ENCODE data around the gene NETO1.

The NETO1 gene

DNA sequence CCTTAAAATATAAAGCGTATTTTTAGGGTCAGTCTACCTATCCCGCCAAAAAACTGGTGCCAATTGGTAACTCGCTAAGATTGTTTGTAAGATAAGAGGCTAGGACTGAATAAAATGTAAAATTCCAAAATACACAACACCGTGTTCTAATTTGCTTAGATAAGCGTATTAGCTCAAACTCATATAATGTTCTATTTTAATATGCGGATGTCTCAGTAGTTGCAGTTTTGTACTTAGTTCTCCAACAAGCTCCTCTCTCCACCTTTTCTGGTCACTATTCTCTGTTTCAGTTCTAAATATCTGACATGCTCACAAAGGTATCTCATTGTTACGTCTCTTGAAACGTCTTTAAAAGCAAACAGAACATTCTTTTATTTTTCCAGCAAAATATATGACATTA is 24.0 kb downstream of the NETO1 start:
- DNase-seq: no peak

DNA sequence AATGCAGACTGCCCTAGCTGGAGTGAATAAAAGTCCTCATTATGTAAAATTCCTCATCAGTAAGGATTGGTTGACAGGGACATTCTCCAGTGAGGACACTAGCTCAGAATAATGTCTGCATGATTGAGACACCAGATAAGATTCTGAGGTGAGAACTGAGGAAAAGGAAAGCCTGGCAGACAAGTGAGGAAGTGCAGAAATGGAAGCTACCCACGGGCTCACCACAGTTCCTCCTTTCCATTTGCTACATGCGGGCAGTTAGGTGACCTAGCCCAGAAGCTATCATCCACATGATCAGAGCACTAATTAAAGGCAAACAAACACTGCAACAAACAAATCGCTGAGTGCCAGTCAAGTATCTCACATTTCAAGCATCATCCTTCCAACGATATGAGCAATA is 27.7 kb downstream of the NETO1 start:
- DNase-seq: no peak

DNA sequence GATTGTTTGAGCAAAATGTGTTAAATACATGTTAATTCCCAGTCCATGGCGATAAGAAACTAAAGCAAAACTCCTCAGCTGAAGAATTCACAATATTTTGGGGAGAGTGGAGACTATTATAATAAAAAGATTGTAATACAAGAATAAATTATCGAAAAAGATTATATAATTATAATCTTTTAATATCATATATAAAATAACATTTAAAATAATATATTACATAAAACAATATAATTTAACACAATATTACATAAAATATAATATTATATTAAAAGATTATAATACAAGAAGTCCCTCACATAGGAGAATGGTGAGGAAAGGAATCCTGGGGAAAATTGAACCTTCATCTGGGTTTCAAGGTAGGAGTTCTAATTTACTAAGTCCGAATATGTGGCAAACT is 33.1 kb downstream of the NETO1 start:
- no peak for DNase-seq

DNA sequence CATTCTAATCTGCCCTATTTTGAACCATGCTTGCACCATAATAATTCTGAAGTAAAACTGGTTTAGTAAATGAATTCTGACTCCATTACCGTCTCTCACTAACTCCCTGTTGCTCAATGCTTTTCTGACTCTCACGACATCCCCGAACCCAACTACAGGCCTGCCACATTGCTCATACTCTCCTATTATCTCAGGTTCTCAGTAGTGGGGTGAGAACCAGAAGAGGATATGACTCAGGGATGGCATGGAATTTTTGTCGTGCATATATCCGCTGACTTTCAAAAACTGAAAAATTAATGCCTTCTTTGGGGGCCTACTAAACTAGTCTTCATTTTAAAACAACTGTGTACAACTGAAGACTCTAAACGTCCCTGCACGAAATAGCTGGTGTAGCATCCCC is 34.3 kb downstream of the NETO1 start:
- no peak for DNase-seq

DNA sequence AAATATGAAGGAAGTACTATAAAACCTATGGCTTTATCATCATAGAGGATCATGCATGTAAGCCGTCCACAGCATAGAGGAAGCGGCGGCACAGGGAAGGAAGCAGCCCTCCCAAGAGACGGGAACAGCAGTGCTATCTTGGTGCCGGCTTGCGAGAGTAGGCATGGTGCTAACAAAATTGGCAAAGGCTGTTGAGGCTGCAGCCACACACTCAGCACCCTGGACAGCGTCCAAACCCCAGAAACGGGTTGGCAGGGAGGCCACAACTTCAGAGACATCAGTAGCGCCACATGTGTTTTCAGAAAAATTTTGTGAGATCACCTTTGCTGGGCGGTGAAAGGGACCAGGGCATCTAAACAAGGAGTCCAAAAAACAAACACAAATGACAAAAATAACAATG is 37.7 kb downstream of the NETO1 start:
- no peak for DNase-seq

DNA sequence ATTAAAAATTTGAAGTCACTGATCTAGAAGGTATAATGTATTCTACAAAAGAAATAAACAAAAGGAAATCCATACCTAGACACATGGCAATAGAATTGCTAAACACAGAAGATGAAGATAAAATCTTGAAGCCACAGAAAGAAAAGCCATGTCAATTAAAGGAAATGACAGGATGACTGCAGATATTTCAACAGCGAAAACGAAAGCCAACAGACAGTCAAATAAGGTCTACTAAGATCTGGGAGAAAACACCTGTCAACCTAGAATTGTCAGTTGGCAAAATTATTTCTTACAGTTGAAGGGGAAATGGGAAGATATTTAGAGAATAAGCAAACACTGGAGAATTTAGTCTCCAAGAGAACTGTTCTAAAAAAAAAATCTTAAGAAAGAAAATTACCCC is 39.2 kb downstream of the NETO1 start:
- DNase-seq: no peak

DNA sequence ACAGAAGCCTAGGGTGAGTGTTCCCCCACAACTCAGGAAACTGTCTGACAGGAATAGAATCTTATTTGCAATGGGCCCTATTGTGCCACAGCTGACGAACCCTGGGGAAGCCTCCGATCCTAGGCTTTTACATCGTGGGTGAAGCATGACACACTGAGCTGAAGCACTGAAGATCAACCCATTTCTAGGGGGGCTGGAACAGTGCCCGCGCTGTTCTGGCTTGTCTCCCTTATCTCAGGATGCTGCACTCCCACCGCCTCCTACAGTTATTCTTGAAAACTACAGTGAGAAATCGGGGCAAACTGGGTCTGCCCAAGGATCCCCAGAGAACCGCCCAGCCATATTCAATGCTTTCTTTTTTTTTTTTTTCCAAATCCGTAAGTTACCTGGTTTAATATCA is 41.1 kb downstream of the NETO1 start:
- DNase-seq: no peak

DNA sequence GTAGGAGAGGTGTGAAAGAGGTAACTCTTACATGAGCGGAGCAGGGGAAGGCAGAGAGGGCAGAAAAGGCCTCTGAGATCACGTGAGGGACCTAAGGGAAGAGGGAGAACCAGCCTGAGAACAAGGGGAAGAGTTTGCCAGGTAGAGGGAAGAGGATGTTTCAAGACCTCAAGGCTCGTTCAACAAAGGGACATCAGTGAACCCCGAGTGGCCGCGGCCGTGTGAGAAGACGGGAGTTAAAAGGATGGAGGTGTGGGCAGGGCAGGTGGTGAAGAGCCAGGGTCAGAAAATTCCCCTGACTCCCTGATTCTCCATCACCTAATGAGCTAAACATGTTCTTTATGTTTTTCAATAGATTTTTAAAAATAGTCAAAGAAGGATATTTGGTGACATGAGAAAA is 44.4 kb downstream of the NETO1 start:
- no peak for DNase-seq

DNA sequence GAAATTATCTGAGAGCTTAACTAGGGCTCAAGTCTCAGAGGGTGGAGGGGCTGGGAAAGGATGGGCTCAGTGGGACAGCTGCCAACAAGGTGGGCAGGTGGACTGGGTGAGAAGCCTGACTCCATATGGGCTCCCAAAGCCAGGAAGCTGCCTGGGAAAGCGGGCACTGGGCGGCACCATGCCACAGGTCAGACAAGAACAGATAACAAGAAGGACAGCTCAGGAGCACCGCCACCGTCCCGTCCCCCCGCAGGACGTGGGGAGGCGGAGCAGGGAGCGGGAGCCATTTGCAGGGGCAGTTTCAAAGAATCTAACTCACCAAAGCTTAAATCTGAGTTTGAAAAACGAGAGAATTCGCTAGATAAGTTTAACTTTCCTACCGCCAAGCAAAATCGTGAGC is 45.6 kb downstream of the NETO1 start:
- no peak for DNase-seq

DNA sequence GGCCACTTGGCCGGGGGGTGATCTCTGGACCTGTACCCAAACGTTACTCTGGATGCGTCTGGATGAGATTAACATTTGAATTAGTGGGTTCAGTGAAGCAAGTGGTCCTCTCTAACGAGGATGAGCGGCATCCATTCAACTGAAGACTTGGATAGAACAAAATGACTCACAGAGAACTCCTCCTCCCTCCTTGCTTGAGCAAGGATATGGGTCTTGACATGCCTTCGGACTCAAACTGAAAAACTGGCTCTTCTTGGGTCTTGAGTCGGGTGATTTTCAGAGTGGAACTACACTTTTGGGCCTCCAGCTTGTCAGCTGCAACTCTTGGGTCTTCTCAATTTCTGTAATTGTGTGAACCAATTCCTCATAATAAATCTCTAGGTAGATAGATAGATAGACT is 47.2 kb downstream of the NETO1 start:
- DNase-seq: no peak

DNA sequence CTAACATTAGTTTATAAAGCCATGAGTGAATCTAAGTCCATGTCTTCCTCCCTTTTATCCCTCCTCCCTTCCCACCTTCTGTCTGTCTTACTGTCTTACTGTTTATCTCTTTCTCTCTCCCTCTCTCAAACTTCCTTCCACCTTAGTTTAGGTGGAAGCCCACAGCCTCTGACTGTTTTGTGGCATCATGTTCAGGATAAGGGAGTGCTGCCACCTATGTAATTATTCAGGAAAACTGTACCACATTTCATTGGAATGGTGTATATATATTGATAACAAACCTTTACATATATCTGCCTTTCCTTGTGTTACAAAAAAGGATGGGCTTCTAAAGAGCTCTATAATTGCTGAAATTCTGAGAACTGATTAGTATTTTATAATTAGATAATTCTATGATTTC is 48.7 kb downstream of the NETO1 start:
- no peak for DNase-seq

DNA sequence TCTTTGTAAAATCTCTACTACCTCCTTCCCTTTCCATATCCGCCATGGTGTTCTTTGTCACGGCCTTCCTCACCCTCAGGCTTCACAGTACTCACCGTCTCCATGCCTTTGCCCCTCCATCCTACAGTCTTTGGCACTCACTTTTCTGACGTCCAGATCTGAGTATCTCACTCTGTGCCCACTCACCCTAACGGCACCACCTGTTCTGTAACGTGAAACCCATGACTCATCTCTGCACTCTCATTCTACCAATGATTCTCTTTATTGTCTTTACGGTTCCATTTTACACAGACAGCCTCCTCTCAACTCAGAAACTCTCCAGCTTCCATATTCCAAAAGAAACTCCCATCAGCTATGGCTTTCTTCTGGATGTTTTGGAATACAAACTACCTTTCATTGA is 56.7 kb downstream of the NETO1 start:
- no peak for DNase-seq

DNA sequence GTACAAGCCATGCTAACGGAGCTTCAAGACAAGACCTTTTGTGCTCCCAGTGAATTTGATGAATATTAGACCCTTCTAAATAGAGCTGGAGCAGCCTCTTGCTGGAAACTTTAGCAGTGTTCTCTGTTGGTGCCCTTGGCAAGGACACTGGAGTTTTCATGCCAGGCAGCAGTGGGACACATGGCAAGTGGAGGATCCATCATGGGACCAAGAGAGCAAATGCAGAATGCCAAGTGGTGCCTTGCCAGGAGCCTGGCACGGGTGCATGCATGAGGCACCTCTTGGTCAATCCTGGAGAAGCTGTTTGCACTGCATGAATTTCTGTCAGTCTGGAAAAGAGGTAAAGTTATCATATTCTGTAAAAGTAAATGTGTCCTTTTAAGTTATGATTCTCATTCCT is 59.1 kb downstream of the NETO1 start:
- DNase-seq: no peak

DNA sequence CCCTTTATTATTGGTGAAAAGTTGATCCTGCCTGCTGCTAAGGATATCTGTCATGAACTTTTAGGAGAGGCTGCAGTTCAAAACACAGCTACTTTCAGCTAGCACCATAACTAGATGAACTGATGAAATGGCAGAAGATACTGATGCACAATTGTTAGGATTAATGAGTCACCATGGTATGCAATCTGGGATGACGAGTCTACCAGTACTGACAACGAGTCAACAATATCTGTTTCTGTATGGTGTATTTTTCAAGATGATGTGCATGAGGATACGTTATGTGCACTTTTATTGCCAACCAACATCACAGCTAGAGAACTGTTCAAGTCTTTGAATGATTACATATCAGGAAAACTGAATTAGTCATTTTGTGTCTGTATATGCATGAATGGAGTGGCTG is 68.7 kb downstream of the NETO1 start:
- DNase-seq: no peak

DNA sequence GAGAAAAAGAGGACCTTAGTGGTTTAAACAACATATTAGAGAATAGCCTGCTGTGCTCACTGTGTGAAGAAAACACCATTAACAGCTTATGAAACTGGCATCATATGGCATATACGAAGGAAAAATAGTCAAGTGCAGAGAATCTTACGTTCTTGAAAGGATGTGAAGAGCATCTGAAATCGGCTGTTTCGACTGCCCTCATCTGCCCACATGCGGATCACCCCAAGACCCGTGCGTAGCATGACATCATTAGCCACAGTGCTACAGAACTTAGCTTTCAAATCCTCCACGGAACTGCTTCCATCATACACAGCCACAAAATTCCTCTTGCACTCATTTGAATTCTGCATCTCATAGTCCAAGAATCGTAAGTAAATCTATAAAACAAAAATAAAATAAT is 84.3 kb downstream of the NETO1 start:
- no peak for DNase-seq

DNA sequence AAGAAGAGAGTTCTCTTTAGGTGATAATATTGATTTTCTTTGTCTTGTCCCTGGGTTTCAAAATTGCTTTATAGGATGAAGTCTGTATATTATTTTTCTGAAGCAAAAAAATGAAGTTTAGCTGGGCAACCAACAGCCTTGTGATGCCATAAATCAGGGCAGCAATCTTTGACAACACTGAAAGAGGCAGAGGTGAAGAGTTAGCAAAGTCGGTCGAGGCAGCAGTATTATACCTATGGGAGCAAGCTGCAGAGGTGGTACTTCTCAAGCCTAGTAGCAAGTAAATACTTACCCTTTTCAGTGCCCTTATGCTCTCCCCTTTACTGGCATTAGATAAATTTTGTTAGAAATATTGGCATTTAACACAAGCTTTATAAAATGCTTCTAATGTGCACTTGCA is 92.9 kb downstream of the NETO1 start:
- no peak for DNase-seq

DNA sequence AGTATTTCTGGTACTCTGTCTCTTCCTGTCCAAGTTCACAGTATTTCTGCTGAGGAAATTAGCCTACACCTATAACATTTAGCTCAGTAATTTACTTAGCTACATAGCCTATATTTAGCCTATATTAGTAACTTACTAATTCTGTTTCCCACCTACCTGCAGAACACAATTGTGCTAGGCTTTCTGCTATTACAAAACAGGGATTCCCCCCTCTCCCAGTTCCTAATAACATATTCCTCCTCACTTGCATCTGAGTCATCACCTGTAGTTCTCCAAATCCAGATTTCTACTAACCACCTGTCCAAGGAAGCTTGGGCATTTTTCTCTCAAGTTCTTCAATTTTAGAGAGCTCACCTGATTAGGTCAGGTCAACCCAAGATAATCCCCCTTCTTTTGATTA is 94.9 kb downstream of the NETO1 start:
- no peak for DNase-seq

DNA sequence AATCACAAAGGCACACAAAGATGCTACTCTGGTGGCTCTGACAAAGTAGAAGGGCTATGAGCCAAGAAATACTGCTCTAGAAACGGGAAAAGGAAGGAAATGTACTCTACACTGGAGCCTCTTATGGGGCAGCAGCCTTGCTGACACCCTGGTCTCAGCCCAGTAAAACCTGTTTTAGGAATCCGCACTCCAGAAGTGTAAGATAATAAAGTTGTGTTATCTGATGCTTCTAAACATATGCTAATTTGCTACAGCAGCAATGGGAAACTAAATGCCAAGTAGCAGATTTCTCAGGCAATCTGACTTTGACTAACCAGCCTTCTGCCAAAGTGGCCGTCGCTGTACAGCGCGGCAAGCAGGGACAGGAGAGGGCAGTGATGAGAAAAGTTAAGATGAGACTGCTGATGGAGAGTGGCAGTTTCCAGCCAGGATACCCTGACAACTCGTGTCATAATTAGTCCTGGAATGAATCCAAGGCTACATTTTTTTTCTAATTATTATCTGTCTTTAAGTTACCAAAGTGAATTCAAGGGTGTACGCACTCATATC is 99.0 kb downstream of the NETO1 start:
- no peak for DNase-seq

DNA sequence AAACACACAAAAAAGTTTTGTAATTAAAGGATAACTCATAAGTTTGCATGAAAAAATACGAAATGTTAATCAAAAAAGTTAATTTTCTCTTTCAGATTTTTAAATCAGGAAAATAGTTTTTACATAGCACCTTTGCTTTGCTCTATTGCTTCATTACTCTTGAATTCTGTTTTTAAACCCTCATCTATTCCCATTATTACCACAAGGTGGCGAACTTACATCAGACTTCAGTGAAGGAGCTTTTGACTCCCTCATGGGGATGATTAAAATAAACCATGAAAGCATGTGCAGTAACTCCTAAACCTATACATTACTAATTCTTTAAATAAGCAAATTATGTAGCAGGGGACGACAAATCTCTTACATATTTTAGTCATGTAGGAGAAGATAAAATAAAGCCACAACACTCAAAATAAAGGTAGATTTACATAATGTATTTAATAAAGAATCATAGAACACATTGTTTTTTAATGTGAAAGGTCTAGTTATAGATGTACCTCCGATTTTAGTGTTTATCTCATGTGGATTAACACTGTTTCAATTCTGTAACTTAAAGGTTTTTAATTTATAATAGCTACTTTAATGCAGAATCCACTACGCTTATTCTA is 105.2 kb downstream of the NETO1 start:
- no peak for DNase-seq

DNA sequence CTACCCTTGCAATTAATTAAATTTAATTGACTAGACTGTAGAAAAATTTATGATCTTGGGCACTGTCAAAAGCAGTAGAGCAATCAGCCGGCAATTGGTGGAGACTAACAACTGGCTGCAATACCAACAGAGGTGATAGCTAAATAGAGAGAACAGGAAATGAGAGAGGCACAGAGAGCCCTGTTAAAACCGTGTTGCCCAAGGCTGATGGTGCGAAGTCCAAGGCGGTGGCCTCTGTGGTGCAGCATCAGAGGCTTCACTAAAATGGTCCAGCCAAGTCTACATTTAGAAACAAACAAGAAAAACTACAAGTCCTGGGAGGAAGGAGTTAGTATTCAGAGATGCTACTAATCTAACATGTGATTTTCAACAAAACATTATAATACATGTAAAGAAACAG is 115.6 kb downstream of the NETO1 start:
- DNase-seq: no peak

DNA sequence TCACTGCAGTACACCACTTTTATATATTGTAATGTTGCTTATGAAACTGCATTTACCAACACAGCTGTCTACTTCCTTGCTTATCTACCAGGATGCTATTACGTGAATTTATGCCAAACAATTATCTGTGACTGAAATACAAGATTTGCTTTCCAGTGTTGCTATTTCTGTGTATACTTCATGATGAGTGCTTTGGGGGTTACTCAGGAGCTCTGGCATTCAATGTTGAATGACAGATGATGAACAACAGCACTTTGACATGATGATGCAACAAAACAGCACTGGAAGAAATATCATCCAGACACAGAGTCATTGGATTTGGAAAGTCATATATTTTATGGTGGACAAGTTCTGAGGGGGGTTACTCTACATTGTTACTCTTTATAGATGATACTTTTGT is 125.8 kb downstream of the NETO1 start:
- no peak for DNase-seq

DNA sequence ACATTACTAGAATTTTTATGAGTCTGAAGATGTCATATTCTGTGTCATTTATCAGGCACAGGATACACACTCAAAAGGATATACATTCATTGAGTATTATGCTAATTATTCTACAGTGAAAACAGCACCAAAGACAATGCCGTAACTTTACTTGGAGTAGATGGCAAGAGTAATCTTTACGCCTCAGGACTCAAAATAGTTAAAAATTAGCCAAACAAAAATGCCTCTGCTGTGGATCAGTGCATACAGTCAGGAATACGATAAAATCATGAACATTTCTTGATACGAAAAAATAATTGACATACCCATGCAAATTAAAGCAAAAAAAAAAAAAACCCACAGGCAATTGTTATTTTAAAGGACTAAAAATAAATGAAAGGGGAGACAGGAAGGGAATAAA is 129.7 kb downstream of the NETO1 start:
- DNase-seq: no peak

DNA sequence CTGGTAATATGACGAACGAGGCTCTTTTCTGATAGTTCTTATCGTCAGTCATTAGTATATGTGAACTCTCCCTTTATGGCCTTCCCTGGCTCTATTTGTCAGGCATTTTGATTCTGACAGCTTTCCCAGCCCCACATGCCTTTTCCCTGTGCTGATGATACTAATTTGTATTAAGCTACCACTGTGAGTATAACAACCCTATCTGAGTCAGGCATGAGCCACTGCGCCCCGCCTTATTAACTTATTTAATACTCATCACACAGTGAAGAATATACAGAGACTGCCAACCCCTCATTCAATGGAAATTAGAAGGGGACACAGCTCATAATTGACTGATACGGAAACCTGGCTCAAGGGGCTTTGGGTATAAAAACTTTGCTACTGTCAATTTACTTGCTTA is 140.0 kb downstream of the NETO1 start:
- DNase-seq: no peak

DNA sequence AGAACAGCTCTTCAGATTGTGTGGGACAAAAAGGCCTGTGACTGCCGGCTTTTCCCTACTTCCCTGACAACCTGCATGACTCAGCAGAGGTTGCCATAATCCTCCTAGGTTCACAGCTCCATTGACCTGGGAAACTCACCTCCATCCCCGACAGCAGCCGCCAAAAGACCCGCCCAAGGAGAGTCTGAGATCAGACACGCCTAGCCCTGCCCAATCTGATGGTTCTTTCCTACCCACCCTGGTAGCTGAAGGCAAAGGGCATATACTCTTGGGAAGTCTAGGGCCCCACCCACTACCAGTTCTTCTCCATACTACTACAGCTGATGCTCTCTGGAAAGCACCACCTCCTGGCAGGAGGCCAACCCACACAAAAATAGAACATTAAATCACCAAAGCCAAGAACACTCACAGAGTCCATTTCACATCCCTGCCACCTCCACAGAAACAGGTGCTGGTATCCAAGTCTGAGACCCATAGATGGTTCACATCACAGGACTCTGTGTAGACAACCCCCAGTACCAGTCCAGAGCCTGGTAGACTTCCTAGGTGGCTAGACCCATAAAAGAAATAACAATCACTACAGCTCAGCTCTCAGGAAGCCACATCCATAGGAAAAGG is 140.6 kb downstream of the NETO1 start:
- DNase-seq: no peak

DNA sequence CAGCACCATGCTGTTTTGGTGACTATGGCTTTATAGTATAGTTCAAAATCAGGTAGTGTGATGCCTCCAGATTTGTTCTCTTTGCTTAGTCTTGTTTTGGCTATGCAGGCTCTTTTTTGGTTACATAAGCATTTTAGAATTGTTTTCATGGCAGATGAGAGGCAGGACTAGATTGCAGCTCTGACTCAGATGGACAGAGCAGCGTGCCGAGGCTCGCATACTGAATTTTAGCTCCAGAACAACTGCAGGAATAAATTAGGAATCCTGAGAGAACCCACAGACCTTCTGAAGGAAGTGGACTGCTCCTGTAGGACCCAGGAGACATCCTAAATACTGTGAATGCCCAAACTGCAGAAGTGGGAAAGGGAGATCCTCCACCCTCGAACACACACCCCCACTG is 141.6 kb downstream of the NETO1 start:
- DNase-seq: no peak
